GM19238 (cell line): ENCODE measurements around the gene GDA.

Source experiments
- DNase-seq: peaks from one replicate; pipeline ENCODE4 v3.0.0; 2011; ENCODE audit warnings: low spot score; ENCODE audit not compliant: insufficient read length

GDA gene

GRCh38 chr9:72149231-72149975 lies at the start of gene GDA:
GDA (plus strand) TSS chr9:72149440; CDS start chr9:72149560, 120 bp downstream.
- DNase-seq, result peak; percentile 6

- DNase-seq, result no peak
Measured at GRCh38 chr9:72102520-72102919, 46.7 kb upstream of the GDA start.

- no peak for DNase-seq
Measured at GRCh38 chr9:72113056-72113455, 36.2 kb upstream of the GDA start.

GRCh38 chr9:72119853-72120252 lies 29.4 kb upstream of the GDA start:
- no peak for DNase-seq

GRCh38 chr9:72124947-72125346 lies 24.3 kb upstream of the GDA start:
- DNase-seq, result no peak

- no peak for DNase-seq
Measured at GRCh38 chr9:72127753-72128152, 21.5 kb upstream of the GDA start.

- no peak for DNase-seq
Measured at GRCh38 chr9:72128526-72128925, 20.7 kb upstream of the GDA start.

GRCh38 chr9:72129271-72130156 lies 19.7 kb upstream of the GDA start:
- no peak for DNase-seq

GRCh38 chr9:72130321-72130720 lies 18.9 kb upstream of the GDA start:
- no peak for DNase-seq

GRCh38 chr9:72131206-72131605 lies 18.0 kb upstream of the GDA start:
- DNase-seq, result no peak

GRCh38 chr9:72132052-72132451 lies 17.2 kb upstream of the GDA start:
- no peak for DNase-seq

GRCh38 chr9:72133365-72134035 lies 15.7 kb upstream of the GDA start:
- DNase-seq, result no peak

GRCh38 chr9:72134801-72135200 lies 14.4 kb upstream of the GDA start:
- no peak for DNase-seq

GRCh38 chr9:72137697-72138365 lies 11.4 kb upstream of the GDA start:
- DNase-seq, result no peak

- DNase-seq, result no peak
Measured at GRCh38 chr9:72139226-72139625, 10.0 kb upstream of the GDA start.

- no peak for DNase-seq
Measured at GRCh38 chr9:72140586-72140985, 8.7 kb upstream of the GDA start.

- DNase-seq, result no peak
Measured at GRCh38 chr9:72141484-72141883, 7.8 kb upstream of the GDA start.

- DNase-seq, result no peak
Measured at GRCh38 chr9:72144756-72145492, 4.3 kb upstream of the GDA start.

- no peak for DNase-seq
Measured at GRCh38 chr9:72145733-72146505, 3.3 kb upstream of the GDA start.

- no peak for DNase-seq
Measured at GRCh38 chr9:72147676-72148075, 1.6 kb upstream of the GDA start.
